Omental fat pad (tissue), 4 donors: ENCODE results near the gene GALNT12. TPM values are rescaled to one million over a fixed set of nuclear protein-coding genes. Genes with fewer than 3 reads are reported as not detected.

ENCODE experiments used
- ATAC-seq: fragments of 150-250 bp; one replicate; pipeline ENCODE4 v1.9.1; 2016; ENCODE audit warnings: mild to moderate bottlenecking, moderate library complexity; ENCODE audit not compliant: low FRiP score
- DNase-seq: peaks from one replicate; pipeline ENCODE4 v3.0.0-alpha.2; 2019; ENCODE audit warnings: low spot score
- total RNA-seq, 4 donors: library from RNA; depleted of rRNA; stranded (reverse); fragments of >200 nt; gene quantifications; one replicate each; pipeline ENCODE4 v1.1.0, GENCODE V29; 2016
- TF ChIP-seq, protein P1 (sequence below), 3 donors: fragments of 450-650 bp; IDR thresholded peaks; one replicate each; pipeline ENCODE4 v1.5.1; 2016 to 2017; ENCODE audit warnings: antibody characterized with exemption in 3 of 3, mild to moderate bottlenecking in 3 of 3, moderate library complexity in 2 of 3

The GALNT12 gene
- total RNA-seq, 4 donors from 2014 or later: 1.6 to 6.6 (median 4.5) TPM

DNA sequence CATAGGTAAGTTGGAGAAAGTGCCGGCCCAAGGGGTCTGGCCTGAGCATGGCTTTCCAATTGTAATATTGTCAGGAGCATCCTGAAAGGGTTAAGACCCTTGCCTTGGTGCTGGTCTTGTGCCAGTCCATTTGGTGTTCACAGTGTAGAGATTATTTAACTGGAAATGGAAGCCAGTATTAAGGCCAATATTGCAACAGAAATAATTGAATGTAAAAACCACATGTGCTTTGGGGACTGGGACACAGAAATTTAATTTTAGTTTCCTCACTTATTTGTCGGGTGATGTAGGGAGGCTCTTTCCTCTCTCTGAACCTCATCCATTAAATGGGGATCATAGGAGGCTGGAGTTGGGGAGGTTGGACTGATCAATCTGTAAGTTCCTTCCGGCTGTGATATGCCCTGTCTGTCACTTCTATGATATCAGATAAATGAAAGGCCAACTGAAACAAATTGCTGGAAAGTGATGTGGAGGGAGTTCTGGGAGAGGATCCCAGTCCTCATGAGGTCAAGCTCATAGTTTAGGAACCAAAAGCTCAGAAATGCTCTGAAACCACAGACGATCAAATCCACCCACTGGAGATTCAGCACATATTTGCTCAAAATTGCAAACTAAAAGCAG, 81.4 kb downstream of the GALNT12 start:
- DNase-seq: no peak
- TF ChIP-seq, protein P1, sequence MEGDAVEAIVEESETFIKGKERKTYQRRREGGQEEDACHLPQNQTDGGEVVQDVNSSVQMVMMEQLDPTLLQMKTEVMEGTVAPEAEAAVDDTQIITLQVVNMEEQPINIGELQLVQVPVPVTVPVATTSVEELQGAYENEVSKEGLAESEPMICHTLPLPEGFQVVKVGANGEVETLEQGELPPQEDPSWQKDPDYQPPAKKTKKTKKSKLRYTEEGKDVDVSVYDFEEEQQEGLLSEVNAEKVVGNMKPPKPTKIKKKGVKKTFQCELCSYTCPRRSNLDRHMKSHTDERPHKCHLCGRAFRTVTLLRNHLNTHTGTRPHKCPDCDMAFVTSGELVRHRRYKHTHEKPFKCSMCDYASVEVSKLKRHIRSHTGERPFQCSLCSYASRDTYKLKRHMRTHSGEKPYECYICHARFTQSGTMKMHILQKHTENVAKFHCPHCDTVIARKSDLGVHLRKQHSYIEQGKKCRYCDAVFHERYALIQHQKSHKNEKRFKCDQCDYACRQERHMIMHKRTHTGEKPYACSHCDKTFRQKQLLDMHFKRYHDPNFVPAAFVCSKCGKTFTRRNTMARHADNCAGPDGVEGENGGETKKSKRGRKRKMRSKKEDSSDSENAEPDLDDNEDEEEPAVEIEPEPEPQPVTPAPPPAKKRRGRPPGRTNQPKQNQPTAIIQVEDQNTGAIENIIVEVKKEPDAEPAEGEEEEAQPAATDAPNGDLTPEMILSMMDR (IDR thresholded peaks at IDR 0.05): no peak
- no peak for ATAC-seq

- DNase-seq (no peak), ATAC-seq (no peak)
- TF ChIP-seq, protein P1 (IDR thresholded peaks at IDR 0.05): no peak
Measured at GRCh38 chr9:98890256-98890655, 82.8 kb downstream of the GALNT12 start.

DNA sequence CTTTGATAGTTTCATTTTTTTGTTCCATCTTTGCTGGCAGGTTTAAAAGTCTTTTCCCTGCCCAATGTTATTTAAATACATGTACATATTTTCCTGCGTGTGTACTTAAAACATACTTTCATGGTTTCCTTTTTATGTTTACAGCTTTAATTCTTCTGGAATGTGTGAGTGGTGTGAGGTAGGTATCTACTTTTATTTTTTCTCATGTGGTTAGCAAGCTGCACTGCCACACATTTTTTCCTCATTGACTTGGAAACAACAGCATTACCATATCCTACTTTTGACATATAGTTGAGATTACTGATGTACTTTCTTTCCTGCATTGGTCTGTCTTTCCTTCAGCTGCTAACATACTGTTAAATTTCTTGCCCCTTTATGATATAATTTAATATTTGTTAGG, 84.8 kb downstream of the GALNT12 start:
- ATAC-seq (no peak), DNase-seq (no peak)
- TF ChIP-seq, protein P1 (IDR thresholded peaks at IDR 0.05): no peak

DNA sequence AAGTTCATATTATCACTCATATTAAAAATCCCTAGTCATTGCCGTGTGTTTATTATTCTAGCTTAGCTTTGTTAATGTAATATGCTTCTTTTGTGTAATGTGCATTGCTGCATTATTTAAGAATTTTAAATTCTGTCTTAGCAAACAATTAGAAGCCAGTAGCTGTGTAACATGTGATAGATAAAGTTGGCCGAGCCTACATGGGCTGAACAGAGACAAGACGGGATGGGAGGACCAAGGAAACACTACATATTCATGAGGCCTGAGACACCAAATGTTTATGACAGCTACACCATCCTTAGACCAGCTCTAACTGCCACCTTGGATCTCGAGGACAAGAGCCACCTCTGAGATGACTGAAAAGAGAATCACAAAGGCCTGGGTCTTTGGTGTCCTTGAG, 85.2 kb downstream of the GALNT12 start:
- no peak for DNase-seq
- TF ChIP-seq, protein P1 (IDR thresholded peaks at IDR 0.05): no peak
- ATAC-seq: no peak

- TF ChIP-seq, protein P1 (IDR thresholded peaks at IDR 0.05): no peak
- ATAC-seq (no peak), DNase-seq (no peak)
Measured at GRCh38 chr9:98894171-98894570, 86.7 kb downstream of the GALNT12 start.

- DNase-seq (no peak), ATAC-seq (no peak)
- TF ChIP-seq, protein P1 (IDR thresholded peaks at IDR 0.05): no peak
Measured at GRCh38 chr9:98894761-98895160, 87.3 kb downstream of the GALNT12 start.

DNA sequence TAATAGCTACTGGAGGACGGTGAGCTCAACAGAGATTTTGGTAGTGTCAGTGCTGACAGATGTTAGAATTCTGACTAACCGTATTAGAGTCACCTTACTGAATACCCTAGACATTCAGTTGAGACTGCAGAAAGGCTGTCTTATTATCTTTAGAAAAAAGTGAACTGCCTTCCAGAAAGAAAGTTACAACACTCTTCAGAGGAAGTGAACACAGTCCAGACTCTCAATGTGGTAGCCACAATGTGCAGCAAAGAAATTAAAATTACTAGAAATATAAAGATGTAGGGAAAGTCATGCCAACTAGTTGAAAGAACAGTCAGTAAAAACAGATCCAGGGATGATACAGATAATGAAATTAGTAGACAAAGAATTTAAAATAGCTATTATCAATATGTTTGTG, 89.2 kb downstream of the GALNT12 start:
- ATAC-seq (no peak), DNase-seq (no peak)
- TF ChIP-seq, protein P1 (IDR thresholded peaks at IDR 0.05): no peak
